Fibroblast of lung (primary cell): ENCODE results near the gene NLRP14.

Experiments used
- EZH2 ChIP-seq: IDR thresholded peaks from 2 replicates; pipeline ENCODE4 v1.5.1; 2012; ENCODE audit warnings: low read length, control low read depth, mild to moderate bottlenecking; ENCODE audit errors: missing control alignments
- TF ChIP-seq, protein P1 (sequence below), 2 donors: IDR thresholded peaks in 1 of 2; conservative IDR thresholded peaks in 1 of 2; 1 replicate in 1 of 2; 2 replicates in 1 of 2; pipeline ENCODE4 v1.5.1; 2011 to 2012; ENCODE audit warnings: low read length in 2 of 2, control low read depth in 1 of 2, inconsistent platforms in 1 of 2, low read depth in 1 of 2, mild to moderate bottlenecking in 1 of 2

DNA sequence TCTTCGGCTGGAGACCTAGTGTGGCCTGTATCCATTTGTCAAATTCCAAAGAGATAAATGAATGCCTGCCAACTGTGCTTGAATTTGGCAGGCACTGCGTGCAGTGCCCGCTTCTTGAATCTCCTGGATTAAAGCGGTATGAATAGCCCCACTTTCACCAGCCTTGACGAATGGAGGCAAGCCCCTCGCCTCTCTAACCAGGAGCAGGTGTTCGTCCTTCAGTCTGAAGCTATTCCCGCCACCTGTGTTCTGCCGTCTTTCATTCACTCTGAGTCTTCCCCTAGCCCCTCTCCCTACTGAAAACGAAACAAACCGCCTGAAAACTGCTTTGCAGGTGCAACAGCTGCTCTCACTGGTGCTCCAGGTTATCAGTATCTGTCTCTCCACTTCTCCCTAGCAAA, 11.2 kb downstream of the NLRP14 start:
- TF ChIP-seq, protein P1, sequence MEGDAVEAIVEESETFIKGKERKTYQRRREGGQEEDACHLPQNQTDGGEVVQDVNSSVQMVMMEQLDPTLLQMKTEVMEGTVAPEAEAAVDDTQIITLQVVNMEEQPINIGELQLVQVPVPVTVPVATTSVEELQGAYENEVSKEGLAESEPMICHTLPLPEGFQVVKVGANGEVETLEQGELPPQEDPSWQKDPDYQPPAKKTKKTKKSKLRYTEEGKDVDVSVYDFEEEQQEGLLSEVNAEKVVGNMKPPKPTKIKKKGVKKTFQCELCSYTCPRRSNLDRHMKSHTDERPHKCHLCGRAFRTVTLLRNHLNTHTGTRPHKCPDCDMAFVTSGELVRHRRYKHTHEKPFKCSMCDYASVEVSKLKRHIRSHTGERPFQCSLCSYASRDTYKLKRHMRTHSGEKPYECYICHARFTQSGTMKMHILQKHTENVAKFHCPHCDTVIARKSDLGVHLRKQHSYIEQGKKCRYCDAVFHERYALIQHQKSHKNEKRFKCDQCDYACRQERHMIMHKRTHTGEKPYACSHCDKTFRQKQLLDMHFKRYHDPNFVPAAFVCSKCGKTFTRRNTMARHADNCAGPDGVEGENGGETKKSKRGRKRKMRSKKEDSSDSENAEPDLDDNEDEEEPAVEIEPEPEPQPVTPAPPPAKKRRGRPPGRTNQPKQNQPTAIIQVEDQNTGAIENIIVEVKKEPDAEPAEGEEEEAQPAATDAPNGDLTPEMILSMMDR (conservative IDR thresholded peaks at IDR 0.05 in 1 of 2, IDR thresholded peaks at IDR 0.05 in 1 of 2; ENCODE audit: low read depth in 1 of 2, low read length in 2 of 2), result no peak
- TF ChIP-seq EZH2, result no peak
